Measurements from ENCODE around the gene PTPRO.

Gene PTPRO

DNA sequence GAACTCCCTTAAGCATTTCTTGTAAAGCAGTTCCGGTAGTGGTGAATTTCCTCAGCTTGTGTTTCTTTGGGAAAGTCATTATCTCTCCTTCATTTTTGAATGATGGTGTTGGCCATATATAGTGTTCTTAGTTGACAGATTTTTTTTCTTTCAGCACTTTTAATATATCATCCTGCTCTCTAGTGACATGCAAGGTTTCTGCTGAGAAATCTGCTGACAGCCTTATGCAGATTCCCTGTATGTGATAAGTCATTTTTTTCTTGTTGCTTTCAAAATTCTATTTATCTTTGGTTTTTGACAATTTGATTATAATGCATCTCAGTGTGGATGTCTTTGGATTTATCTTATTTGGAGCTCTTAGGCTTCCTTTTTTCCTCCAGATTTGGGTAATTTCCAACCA, 135.7 kb downstream of the PTPRO start:
- DNase-seq = no peak

DNA sequence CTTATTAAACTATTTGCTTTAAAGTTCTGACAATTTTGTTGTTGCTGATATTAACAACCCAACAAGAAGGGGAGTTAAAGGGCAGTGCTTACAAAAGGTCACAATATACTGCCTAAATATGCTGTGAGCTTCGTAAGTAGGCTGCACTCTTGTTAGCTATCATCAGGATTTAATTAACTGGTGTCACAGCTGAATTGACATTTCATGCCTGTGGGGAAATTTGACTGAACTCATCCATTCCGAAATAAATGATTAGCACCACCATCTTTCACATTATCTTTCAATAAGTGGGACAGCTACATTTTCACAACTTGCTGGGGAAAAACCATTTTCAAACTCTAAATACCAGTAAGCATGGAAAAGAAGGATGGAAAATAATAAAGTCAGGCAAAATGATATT, 146.6 kb downstream of the PTPRO start:
- DNase-seq = no peak

DNA sequence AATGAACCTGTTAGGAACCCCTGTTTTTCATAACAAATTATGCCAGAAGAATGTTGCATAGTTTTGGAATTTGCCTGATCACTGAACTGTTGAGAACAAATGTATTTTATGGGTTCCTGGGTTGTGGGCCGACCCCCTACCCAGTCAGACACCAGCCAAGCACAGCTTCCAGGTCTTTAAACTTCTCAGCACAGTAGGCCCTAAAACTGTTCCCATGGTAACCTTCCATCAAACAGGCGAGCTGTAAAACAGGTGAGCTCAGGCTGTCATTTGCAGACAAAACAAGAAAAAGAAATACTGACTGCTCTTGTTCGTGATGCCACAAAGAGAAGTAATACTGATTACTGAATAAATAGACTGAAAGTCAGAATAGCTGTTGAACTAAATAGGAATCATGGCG, 147.0 kb downstream of the PTPRO start:
- no peak for DNase-seq

DNA sequence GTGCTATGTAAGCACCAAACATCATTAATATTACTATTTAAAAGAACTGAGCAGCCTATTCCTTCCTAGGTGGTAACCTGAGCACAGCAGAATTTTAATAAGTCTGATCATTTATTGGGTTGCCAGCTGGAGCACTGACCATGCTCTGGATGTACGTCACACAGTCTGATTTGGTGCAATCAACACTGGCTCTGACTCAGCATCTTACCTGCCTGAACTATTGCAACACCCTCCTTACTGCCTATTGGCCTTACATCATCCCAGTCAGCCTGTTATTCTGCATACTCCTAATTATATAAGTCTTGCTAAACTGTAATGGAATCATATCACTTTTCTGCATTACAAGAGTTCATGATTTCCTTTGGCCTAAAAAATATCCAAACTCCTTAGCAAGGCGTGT, 149.7 kb downstream of the PTPRO start:
- DNase-seq = no peak

DNA sequence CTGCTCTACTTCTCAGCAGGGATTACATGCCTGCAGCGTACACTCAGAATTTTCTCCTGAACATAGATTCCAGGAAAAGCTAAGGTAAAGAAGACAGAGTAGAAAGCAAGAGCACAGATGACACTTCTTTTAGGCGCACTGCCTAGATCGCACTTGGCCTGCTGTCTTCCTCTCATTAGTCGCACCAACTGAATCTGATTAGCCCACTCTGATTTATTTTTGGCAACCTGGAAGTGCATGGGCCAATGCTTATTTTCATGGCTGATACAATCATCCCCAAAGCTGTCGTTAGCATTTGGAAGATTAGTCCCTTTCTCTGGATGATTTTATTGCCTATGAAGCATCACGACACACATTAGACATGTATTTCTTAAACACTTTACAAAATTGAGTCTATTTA, 152.5 kb downstream of the PTPRO start:
- DNase-seq = no peak

GRCh38 chr12:15477761-15478160, 155.5 kb downstream of the PTPRO start:
- DNase-seq = no peak

- no peak for DNase-seq
Observed at GRCh38 chr12:15481846-15482245, 159.5 kb downstream of the PTPRO start.

DNA sequence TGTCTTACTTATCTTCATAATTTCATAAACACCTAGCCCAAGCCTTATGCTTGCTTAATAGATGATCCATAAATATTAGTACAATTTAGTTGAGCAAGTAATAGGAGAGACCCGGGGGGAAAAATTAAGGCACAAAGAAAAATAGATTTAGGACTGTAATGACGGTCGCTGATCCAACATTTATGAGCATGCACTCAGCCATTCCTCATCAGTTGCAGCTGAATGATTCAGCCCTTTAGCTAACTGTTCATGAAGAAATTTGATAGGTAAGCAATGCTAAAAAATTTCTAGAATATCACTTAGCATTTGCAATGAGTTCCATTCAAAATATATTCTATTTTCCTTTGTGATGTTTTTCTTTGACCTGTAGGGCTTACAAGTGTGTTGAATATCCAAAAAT, 163.2 kb downstream of the PTPRO start:
- no peak for DNase-seq

- DNase-seq = no peak
Observed at GRCh38 chr12:15486859-15487258, 164.6 kb downstream of the PTPRO start.

DNA sequence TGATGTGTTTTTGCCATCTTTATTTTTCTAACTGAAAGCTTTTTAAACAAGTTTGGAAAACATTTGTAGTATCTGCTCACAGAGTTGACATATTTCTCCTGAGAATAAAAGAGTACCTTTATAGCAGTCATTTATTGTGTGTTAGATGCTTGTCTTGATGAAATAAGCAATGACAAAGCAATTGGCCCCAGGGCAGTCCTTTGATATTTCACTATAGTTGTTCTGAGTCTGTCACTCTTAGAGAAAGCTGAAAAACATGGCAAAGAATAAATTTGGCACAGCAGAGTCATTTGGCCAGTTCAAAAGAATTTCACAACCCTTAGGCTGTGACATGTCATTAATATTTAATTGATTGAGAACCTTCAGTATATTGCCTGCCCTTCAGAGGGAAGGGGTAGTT, 166.2 kb downstream of the PTPRO start:
- DNase-seq = no peak

DNA sequence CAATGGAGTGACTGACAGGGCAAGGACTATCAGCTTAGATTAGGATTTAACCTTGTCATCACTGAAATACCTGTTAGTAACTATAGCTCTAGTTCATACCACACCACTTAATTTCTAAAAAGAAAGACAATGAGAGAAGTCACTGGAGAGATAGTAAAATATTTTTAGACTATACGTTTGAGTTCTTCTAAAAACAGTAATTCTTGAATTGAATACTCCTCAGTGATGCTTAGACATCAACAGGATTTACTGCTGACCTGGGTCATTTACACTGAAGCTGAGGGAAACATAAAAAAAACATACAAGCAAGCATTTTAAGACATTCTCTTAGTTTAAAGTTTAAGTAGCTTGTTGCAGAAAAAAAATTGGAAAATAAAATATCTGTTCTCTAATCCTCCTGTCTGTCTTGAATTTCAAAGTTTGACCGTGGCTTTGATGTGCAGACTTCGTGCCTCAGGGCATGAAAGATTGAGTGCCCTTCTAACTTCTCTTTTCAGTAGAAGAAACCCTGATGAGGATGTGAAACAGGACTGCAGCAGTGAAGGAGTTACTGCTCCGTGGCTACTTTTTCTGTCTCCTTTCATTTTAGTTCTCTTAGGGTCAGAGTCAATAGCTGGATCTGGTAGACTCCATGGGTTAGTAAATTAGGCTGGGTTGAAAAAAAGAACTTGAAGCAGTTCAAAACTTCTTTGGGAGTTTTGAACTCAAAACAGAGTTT, 172.2 kb downstream of the PTPRO start:
- DNase-seq = no peak

DNA sequence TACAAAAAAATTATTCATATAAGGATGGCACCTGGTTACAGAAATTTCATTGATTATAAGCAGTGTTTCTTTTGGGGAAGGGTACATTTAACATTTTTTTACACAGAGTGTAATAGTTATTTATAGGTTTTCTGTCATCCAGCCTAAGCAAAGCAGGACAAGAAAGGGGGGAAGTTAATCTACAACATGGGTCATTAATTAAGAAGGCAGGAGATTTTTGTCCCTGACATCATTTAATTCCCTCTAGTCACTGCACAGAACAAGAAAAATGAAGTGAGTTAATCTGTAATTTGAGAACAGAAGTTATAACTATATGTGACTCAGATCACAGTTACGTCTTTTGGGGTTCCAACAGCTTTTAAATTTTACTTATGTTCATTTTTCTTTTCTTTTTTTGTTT, 173.4 kb downstream of the PTPRO start:
- DNase-seq = no peak

GRCh38 chr12:15496738-15497137, 174.4 kb downstream of the PTPRO start:
- DNase-seq = no peak

DNA sequence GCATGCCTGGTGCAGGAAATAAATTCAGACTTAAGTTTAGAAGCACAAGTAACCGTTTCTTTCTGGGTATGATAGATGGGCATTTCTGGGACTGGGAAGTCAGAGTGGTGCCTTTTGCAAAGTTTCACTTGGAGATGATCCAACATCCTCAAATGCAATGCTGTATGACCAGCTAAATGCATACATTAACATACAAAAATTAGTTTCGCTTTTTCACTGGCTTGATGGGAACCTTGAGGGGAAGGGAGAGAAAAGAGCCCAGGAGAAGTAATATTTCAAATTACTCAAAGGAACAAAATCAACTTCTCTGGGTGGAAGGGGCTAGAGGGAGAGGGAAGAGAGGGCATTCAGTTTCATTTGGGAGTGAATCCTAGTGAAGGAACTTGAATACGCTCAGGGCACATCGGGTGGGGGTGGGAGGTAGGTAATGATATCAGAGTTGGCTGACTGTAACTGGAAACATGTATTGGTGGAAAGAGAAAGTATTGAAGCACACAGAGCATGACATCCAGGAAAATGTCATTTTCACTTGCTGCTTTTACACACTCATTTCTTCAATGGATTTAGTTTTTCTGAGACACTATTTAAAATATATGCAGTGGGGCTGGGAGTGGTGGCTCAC, 175.5 kb downstream of the PTPRO start:
- no peak for DNase-seq

GRCh38 chr12:15502211-15502610, 179.9 kb downstream of the PTPRO start:
- no peak for DNase-seq

- DNase-seq = no peak
Observed at GRCh38 chr12:15505616-15506015, 183.3 kb downstream of the PTPRO start.

- no peak for DNase-seq
Observed at GRCh38 chr12:15515010-15515409, 192.7 kb downstream of the PTPRO start.

GRCh38 chr12:15520083-15520482, 197.8 kb downstream of the PTPRO start:
- no peak for DNase-seq

GRCh38 chr12:15520844-15521243, 198.5 kb downstream of the PTPRO start:
- no peak for DNase-seq

DNA sequence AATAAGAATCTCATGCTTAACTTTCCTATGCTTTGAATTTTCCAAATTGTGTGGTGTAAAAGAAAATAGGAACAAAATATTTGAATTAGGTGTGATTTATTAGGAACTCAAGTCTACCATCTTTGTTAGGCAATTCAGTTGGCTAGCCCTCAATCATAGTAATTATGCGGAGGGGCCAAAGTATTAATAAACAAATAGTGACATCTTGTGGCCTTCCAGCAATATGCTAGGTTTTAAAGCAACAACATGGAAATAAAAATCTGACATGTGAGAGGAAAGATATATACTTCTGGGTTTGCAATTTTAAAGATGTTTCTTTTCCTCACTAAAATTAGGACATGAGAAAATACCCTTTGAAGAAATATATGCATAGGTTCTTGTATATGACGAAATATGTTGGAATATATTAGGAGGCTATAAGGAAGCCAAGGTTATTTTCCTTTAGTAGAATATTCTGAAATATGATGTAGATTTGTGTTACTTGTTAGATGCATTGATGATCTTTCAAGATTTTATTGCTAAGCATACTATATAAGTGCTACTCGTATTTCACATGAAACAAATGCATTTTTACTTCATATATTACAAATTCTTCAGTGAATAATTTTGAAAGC, 200.4 kb downstream of the PTPRO start:
- DNase-seq = peak; percentile 40

DNA sequence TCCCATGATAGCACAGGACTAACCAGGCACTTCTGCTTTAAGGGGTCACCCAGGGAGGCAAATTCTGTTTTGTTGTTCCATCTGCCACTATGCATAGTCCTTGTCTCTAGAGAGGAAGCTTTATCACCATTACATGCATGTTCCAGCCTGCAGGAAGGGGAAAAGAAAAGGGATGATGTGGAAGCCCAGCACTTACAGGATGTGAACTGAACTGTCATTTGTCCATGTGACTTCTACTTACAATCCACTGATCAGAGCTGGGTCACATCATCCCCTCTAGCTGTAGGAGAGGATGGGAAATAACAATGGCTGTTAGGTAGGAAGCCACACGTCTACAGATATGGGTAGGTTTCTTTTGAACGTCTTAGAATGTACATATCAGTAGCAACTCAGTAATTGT, 203.1 kb downstream of the PTPRO start:
- DNase-seq = no peak

DNA sequence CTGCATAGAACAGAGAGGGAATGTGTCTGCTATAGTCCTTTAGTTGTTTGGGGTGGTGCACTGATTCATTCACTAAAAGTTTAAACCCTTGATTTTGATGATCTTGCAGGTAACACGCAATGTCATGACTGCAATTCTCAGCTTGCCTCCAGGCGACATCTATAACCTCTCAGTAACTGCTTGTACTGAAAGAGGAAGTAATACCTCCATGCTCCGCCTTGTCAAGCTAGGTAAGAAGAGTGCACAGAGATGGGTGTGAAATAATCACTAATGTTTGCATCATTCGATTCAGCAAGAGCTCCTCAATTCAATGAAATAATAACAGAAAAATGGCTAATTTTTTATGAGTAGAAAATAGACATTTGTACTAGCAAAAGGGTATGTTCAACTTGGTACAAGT, 203.7 kb downstream of the PTPRO start:
- DNase-seq = no peak

- no peak for DNase-seq
Observed at GRCh38 chr12:15527201-15528080, 205.1 kb downstream of the PTPRO start.

DNA sequence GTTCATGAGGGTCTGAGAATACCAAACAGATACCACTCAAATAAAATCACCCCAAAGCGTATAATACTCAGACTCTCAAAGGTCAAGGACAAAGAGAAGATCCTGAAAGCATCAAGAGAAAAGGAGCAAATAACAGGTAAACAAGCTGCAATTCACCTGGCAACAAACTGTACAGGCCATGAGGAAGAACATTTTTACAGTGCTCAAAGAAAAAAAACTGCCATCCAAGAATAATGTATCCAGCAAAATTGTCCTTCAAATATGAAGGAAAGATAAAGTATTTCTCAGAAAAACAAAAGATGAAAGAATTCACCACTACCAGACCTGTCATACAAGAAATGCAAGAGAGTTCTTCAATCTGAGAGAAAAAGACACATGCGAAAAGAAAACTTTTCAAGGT, 206.4 kb downstream of the PTPRO start:
- no peak for DNase-seq
